ENCODE measurements around the gene GPR25. TPM values are rescaled to one million over a fixed set of nuclear protein-coding genes. Genes with fewer than 3 reads are reported as not detected.

The GPR25 gene, protein sequence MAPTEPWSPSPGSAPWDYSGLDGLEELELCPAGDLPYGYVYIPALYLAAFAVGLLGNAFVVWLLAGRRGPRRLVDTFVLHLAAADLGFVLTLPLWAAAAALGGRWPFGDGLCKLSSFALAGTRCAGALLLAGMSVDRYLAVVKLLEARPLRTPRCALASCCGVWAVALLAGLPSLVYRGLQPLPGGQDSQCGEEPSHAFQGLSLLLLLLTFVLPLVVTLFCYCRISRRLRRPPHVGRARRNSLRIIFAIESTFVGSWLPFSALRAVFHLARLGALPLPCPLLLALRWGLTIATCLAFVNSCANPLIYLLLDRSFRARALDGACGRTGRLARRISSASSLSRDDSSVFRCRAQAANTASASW
- 0.11 TPM in 1 of 5 replicates, not detected in the others for total RNA-seq (2022; extraction: Qiagen RNA extraction; ENCODE audit: low read depth)

DNA sequence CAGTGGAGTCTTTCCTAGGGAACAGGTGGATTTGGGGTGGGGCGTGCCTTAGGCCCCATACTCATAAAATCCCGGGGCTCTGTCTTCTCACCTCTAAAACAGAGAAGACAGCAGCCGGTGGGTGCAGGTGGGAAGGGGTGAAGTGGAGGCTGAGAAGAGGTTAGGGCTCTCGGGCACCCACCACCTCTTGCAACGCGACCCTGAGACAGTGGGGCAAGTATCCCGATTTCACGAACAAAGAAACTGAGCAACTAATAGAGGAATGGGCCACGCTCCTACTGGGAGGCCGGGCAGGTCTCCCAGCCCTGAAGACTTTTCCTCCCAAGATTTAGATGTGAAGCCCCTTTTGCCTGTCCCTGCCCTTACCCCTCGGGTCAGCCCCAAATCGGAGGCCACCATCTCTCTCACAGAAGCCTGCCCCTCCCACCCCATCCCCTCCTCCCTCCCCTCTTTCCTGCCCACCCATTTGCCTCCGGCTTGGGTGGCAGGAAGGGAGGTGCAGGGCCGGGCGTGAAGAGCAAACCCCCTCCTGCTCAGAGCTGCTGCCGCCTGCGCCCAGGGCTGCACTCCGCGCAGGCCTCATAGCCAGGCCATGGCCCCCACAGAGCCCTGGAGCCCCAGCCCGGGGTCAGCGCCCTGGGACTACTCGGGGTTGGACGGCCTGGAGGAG lies at the start of gene GPR25:
TSS of gene GPR25 (plus strand) at position 536 of the 670 bp plus-strand sequence. CDS start at position 593, 57 bp downstream.

DNA sequence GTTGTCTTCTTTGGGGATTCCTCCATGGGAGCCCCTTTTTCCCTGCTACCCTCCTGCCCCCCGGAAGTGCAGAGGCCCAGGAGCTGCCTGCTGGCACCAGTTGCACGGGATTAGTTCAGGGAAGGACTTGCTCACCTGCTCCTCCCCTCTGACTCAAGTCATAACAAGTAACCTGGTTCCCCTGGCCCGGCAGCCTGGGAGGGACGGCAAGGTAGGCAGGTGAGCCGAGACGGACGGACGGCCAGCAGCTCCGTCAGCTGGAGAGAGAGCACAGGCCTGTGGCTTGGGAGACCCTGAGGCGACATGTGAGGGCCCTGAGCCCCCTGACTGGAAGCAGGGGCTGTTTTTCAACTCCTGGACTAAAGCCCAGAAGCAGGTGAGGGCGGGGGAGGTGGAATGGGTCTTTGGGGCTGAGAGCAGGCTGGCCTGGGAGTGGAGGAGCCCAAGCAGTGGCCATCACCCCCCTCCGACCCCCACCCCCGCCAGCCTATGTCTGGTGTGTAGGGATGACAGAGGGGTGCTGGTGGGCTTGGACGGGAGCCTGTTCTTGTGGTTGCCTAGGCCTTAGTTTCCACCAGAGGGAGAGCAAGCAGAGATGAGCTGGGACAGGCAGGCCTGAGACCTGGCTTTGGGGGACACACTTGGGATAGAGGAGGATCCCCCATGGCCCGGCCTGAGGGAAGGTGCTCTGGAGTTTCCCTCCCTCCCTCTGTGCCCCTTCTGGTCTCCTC lies 22.1 kb downstream of the GPR25 start, which contains the start of gene INAVA:
TSS of gene INAVA (plus strand) at position 189 of the 731 bp plus-strand sequence. CDS start 3,501 bp downstream, outside the sequence.

Other genes with a start within 250 kb of the GPR25 start
- 13.2 to 18.2 TPM (median 15.5 TPM) in 5 replicates for gene DDX59, start 203.1 kb upstream of the GPR25 start, total RNA-seq (2022; extraction: Qiagen RNA extraction; ENCODE audit: low read depth)
- 19.8 to 29.9 TPM (median 25.4 TPM) in 5 replicates for gene CAMSAP2, start 134.1 kb upstream of the GPR25 start, total RNA-seq (2022; extraction: Qiagen RNA extraction; ENCODE audit: low read depth)
- 40.0 to 45.9 TPM (median 41.7 TPM) in 5 replicates for gene INAVA, start 21.9 kb downstream of the GPR25 start, total RNA-seq (2022; extraction: Qiagen RNA extraction; ENCODE audit: low read depth)
- 2.1 to 3.7 TPM (median 3.6 TPM) in 5 replicates for gene KIF21B, start 150.7 kb downstream of the GPR25 start, total RNA-seq (2022; extraction: Qiagen RNA extraction; ENCODE audit: low read depth)
- 0.01 TPM in 1 of 5 replicates, not detected in the others for gene CACNA1S, start 239.4 kb downstream of the GPR25 start, total RNA-seq (2022; extraction: Qiagen RNA extraction; ENCODE audit: low read depth)